ENCODE data around the gene FGFBP2.

FGFBP2 gene

DNA sequence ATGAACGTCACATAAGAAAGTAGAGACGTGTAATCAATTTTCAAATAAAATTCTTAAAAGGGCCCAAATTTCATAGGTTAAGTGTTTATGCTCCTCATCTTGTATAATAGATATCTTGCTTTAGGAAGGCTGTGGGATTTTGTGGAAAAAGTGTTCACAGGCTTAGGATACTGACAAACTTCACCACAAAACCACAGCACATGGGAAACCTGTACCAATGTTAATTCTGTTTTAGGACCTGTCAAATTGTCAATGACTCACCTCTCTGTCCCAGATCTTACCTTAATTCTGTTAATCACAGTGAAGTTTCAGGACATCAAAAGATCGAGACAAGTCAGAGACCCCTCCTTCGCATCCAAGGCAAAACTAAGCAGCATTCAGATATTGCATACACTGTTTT is 48.7 kb downstream of the FGFBP2 start:
- H2BK15ac ChIP-seq (ENCODE audit: low read length): no peak overlapping the region

GRCh38 chr4:15913631-15913970 is 49.4 kb downstream of the FGFBP2 start:
- H3K36me3 ChIP-seq (replicated peaks in 1 of 2; ENCODE audit: control insufficient read depth in 2 of 2, insufficient read depth in 2 of 2, low read length in 2 of 2): no peaks in the 10 kb centered on the region
- H3K18ac ChIP-seq (ENCODE audit: low read length): no peak overlapping the region
- H3K4me3 ChIP-seq (ENCODE audit: low read length in 2 of 2): no peak overlapping the region
- no peak overlapping the region for H2BK12ac ChIP-seq (ENCODE audit: low read length)
- no peak overlapping the region for H2AFZ ChIP-seq (ENCODE audit: low read length)
- H2BK120ac ChIP-seq (ENCODE audit: low read depth, low read length): no peak overlapping the region
- H4K91ac ChIP-seq (ENCODE audit: low read depth, low read length, poor library complexity): no peak overlapping the region
- H3K4ac ChIP-seq (ENCODE audit: low read length): no peak overlapping the region
- no peak overlapping the region for H3K9ac ChIP-seq (ENCODE audit: low read depth, low read length, poor library complexity)
- H3K9me3 ChIP-seq (replicated peaks in 1 of 2; ENCODE audit: control insufficient read depth in 2 of 2, insufficient read depth in 1 of 2, low read depth in 1 of 2, low read length in 2 of 2): no peaks in the 10 kb centered on the region
- H3K4me1 ChIP-seq (ENCODE audit: control insufficient read depth in 2 of 2, insufficient read depth in 1 of 2, low read depth in 1 of 2, low read length in 2 of 2): peaks cover 0 to 2% of the 10 kb centered on the region in 2 donors
- no peak overlapping the region for H3K27ac ChIP-seq (replicated peaks; ENCODE audit: low read length)
- H3K79me1 ChIP-seq (ENCODE audit: low read depth, low read length): no peaks in the 10 kb centered on the region
- peaks cover 0 to 5% (median 0%) of the 10 kb centered on the region in 3 experiments for H3K27me3 ChIP-seq (ENCODE audit: control insufficient read depth in 3 of 3, insufficient read depth in 3 of 3, low read depth in 1 of 3, low read length in 3 of 3)
- no peak overlapping the region for H2AK5ac ChIP-seq (ENCODE audit: low read depth, low read length)
- H2BK5ac ChIP-seq (ENCODE audit: low read length): no peak overlapping the region
- no peak overlapping the region for H3K4me2 ChIP-seq (ENCODE audit: insufficient read depth, low read length, poor library complexity, severe bottlenecking)
- WGBS, 2 donors (ENCODE audit: extremely low coverage in 2 of 2, insufficient read length in 2 of 2, insufficient replicate concordance in 1 of 2): no CpG with 5 or more reads among the region's 2 CpGs
- DNase-seq (ENCODE audit: low spot score): no peak
- no peak overlapping the region for H4K8ac ChIP-seq (ENCODE audit: low read depth, low read length)
- no peak overlapping the region for H3K23ac ChIP-seq (ENCODE audit: low read depth, low read length, poor library complexity)
- no peak overlapping the region for H3K14ac ChIP-seq (ENCODE audit: low read length)
- H2BK15ac ChIP-seq (ENCODE audit: low read length): no peak overlapping the region

More for the DNA sequence above, 48.7 kb downstream of the FGFBP2 start:
- H2AK5ac ChIP-seq (ENCODE audit: low read depth, low read length): no peak overlapping the region
- H3K36me3 ChIP-seq (replicated peaks in 1 of 2; ENCODE audit: control insufficient read depth in 2 of 2, insufficient read depth in 2 of 2, low read length in 2 of 2): no peaks in the 10 kb centered on the region
- no CpG with 5 or more reads among the region's 4 CpGs for WGBS, 2 donors (ENCODE audit: extremely low coverage in 2 of 2, insufficient read length in 2 of 2, insufficient replicate concordance in 1 of 2)
- H3K4me3 ChIP-seq (ENCODE audit: low read length in 2 of 2): no peak overlapping the region
- no peak overlapping the region for H3K9ac ChIP-seq (ENCODE audit: low read depth, low read length, poor library complexity)
- H3K18ac ChIP-seq (ENCODE audit: low read length): no peak overlapping the region
- peaks cover 0 to 5% (median 0%) of the 10 kb centered on the region in 3 experiments for H3K27me3 ChIP-seq (ENCODE audit: control insufficient read depth in 3 of 3, insufficient read depth in 3 of 3, low read depth in 1 of 3, low read length in 3 of 3)
- no peak overlapping the region for H4K8ac ChIP-seq (ENCODE audit: low read depth, low read length)
- H3K9me3 ChIP-seq (replicated peaks in 1 of 2; ENCODE audit: control insufficient read depth in 2 of 2, insufficient read depth in 1 of 2, low read depth in 1 of 2, low read length in 2 of 2): no peaks in the 10 kb centered on the region
- H2BK12ac ChIP-seq (ENCODE audit: low read length): no peak overlapping the region
- no peak overlapping the region for H3K23ac ChIP-seq (ENCODE audit: low read depth, low read length, poor library complexity)
- no peaks in the 10 kb centered on the region for H3K79me1 ChIP-seq (ENCODE audit: low read depth, low read length)
- H3K14ac ChIP-seq (ENCODE audit: low read length): no peak overlapping the region
- no peak overlapping the region for H2AFZ ChIP-seq (ENCODE audit: low read length)
- no peak overlapping the region for H3K4me2 ChIP-seq (ENCODE audit: insufficient read depth, low read length, poor library complexity, severe bottlenecking)
- peaks cover 0 to 2% of the 10 kb centered on the region in 2 donors for H3K4me1 ChIP-seq (ENCODE audit: control insufficient read depth in 2 of 2, insufficient read depth in 1 of 2, low read depth in 1 of 2, low read length in 2 of 2)
- H4K91ac ChIP-seq (ENCODE audit: low read depth, low read length, poor library complexity): no peak overlapping the region
- H3K27ac ChIP-seq (replicated peaks; ENCODE audit: low read length): no peak overlapping the region
- H3K4ac ChIP-seq (ENCODE audit: low read length): no peak overlapping the region
- H2BK5ac ChIP-seq (ENCODE audit: low read length): no peak overlapping the region
- no peak for DNase-seq (ENCODE audit: low spot score)
- no peak overlapping the region for H2BK120ac ChIP-seq (ENCODE audit: low read depth, low read length)

- Histone ChIP-seq H2BK15ac (ENCODE audit: low read length) (no peak overlapping the region), H3K9ac (ENCODE audit: low read depth, low read length, poor library complexity) (no peak overlapping the region), H3K4me2 (ENCODE audit: insufficient read depth, low read length, poor library complexity, severe bottlenecking) (no peak overlapping the region), H3K4ac (ENCODE audit: low read length) (no peak overlapping the region), H2BK12ac (ENCODE audit: low read length) (no peak overlapping the region), H3K27ac (replicated peaks; ENCODE audit: low read length) (no peak overlapping the region), H4K91ac (ENCODE audit: low read depth, low read length, poor library complexity) (no peak overlapping the region), H3K4me3 (ENCODE audit: low read length in 2 of 2) (no peak overlapping the region), H2BK120ac (ENCODE audit: low read depth, low read length) (no peak overlapping the region), H2AFZ (ENCODE audit: low read length) (no peak overlapping the region), H3K4me1 (ENCODE audit: control insufficient read depth in 2 of 2, insufficient read depth in 1 of 2, low read depth in 1 of 2, low read length in 2 of 2) (peaks cover 0 to 2% of the 10 kb centered on the region in 2 donors), H4K8ac (ENCODE audit: low read depth, low read length) (no peak overlapping the region), H3K14ac (ENCODE audit: low read length) (no peak overlapping the region), H3K9me3 (replicated peaks in 1 of 2; ENCODE audit: control insufficient read depth in 2 of 2, insufficient read depth in 1 of 2, low read depth in 1 of 2, low read length in 2 of 2) (no peaks in the 10 kb centered on the region), H2BK5ac (ENCODE audit: low read length) (no peak overlapping the region), H3K23ac (ENCODE audit: low read depth, low read length, poor library complexity) (no peak overlapping the region), H3K79me1 (ENCODE audit: low read depth, low read length) (no peaks in the 10 kb centered on the region), H3K27me3 (ENCODE audit: control insufficient read depth in 3 of 3, insufficient read depth in 3 of 3, low read depth in 1 of 3, low read length in 3 of 3) (peaks cover 0 to 6% (median 0%) of the 10 kb centered on the region in 3 experiments), H3K18ac (ENCODE audit: low read length) (no peak overlapping the region), H2AK5ac (ENCODE audit: low read depth, low read length) (no peak overlapping the region), H3K36me3 (replicated peaks in 1 of 2; ENCODE audit: control insufficient read depth in 2 of 2, insufficient read depth in 2 of 2, low read length in 2 of 2) (no peaks in the 10 kb centered on the region)
- WGBS, 2 donors (ENCODE audit: extremely low coverage in 2 of 2, insufficient read length in 2 of 2, insufficient replicate concordance in 1 of 2): no CpG with 5 or more reads among the region's 8 CpGs
- no peak for DNase-seq (ENCODE audit: low spot score)
Measured at GRCh38 chr4:15912961-15913630, 49.9 kb downstream of the FGFBP2 start.

DNA sequence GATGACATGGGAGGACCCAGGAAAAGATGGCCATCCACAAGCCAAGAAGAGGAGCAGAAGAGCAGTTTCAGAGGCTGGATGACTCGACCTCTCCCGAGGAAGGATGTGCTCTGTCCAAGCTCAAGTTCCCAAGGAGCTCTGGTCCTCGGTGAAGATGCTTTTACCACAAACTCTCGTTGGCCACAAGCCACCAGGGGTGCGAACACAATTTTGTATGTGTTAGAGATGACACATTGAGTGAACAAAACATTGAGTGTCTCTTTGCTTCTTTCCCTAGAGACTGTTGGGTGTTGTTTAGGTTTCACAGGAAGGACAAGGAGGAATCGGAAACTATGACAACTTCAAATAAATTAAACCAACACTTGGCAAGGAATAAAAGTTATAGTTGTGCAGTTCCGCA is 50.7 kb downstream of the FGFBP2 start:
- H3K4ac ChIP-seq (ENCODE audit: low read length): no peak overlapping the region
- no peaks in the 10 kb centered on the region for H3K79me1 ChIP-seq (ENCODE audit: low read depth, low read length)
- no peak for DNase-seq (ENCODE audit: low spot score)
- H3K9me3 ChIP-seq (replicated peaks in 1 of 2; ENCODE audit: control insufficient read depth in 2 of 2, insufficient read depth in 1 of 2, low read depth in 1 of 2, low read length in 2 of 2): no peaks in the 10 kb centered on the region
- WGBS, 2 donors (ENCODE audit: extremely low coverage in 2 of 2, insufficient read length in 2 of 2, insufficient replicate concordance in 1 of 2): no CpG with 5 or more reads among the region's 7 CpGs
- H3K27me3 ChIP-seq (ENCODE audit: control insufficient read depth in 3 of 3, insufficient read depth in 3 of 3, low read depth in 1 of 3, low read length in 3 of 3): peaks cover 0 to 14% (median 0%) of the 10 kb centered on the region in 3 experiments
- H2AFZ ChIP-seq (ENCODE audit: low read length): no peak overlapping the region
- no peak overlapping the region for H4K8ac ChIP-seq (ENCODE audit: low read depth, low read length)
- H3K36me3 ChIP-seq (replicated peaks in 1 of 2; ENCODE audit: control insufficient read depth in 2 of 2, insufficient read depth in 2 of 2, low read length in 2 of 2): no peaks in the 10 kb centered on the region
- H3K4me3 ChIP-seq (ENCODE audit: low read length in 2 of 2): no peak overlapping the region
- no peak overlapping the region for H2BK15ac ChIP-seq (ENCODE audit: low read length)
- no peak overlapping the region for H3K23ac ChIP-seq (ENCODE audit: low read depth, low read length, poor library complexity)
- no peak overlapping the region for H3K9ac ChIP-seq (ENCODE audit: low read depth, low read length, poor library complexity)
- H3K14ac ChIP-seq (ENCODE audit: low read length): no peak overlapping the region
- peaks cover 0 to 2% of the 10 kb centered on the region in 2 donors for H3K4me1 ChIP-seq (ENCODE audit: control insufficient read depth in 2 of 2, insufficient read depth in 1 of 2, low read depth in 1 of 2, low read length in 2 of 2)
- H3K18ac ChIP-seq (ENCODE audit: low read length): peak overlapping the region; percentile 11
- H3K4me2 ChIP-seq (ENCODE audit: insufficient read depth, low read length, poor library complexity, severe bottlenecking): no peak overlapping the region
- no peak overlapping the region for H2BK120ac ChIP-seq (ENCODE audit: low read depth, low read length)
- no peak overlapping the region for H2BK5ac ChIP-seq (ENCODE audit: low read length)
- no peak overlapping the region for H3K27ac ChIP-seq (replicated peaks; ENCODE audit: low read length)
- no peak overlapping the region for H2AK5ac ChIP-seq (ENCODE audit: low read depth, low read length)
- H4K91ac ChIP-seq (ENCODE audit: low read depth, low read length, poor library complexity): no peak overlapping the region
- H2BK12ac ChIP-seq (ENCODE audit: low read length): no peak overlapping the region
